Right hindlimb (tissue), 1 donor: ENCODE results near the gene MSI1.

Source experiments
- DNase-seq: peaks from one replicate; pipeline ENCODE4 v3.0.0-alpha.2; 2018

MSI1 gene

DNA sequence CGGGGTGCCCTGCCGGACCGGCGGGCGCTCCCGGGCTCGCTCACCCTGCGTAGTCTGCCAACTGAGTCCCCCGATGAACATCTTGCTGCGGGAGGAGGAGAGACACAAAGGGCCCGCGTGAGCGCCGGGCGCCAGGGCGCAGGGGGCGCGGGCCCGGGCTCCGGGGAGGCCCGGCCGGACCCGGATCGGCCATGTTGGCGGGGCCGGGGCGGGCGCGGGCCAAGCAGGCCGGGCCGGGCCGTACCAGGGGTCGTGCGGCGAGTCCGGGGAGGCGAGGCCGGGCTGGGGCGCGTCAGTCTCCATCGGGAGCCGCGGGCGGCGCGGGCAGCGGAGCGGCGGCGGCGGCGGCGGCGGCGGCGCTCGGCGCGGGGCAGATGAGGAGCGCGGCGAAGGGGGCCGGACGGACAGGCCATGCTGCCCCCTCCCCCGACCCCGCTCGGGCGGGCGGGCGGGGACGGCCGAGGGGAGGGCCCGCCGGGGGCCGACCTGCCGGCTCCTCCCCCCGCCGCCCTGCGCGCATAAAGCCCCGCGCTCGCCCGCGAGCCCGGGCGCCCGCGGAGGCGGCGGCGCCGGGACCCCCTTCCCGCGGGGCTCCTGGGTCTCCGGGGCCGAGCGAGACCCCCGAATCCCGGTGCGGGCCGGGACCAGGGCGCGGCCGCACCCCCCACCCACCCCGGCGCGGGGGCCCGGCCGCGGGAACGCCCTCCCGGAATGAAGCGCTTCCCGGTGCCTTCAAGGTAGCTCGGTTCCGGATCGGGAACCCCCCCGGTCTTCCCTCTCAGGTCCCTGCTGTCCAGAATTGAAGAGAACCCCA is at the start of gene MSI1:
TSS of gene MSI1 (minus strand) at position 376 of the 814 bp plus-strand sequence. CDS start at position 303, 73 bp downstream.
- peak; percentile 38 for DNase-seq

- no peak for DNase-seq
These were observed 49.1 kb upstream of the MSI1 start for GRCh38 chr12:120417917-120418580.

- no peak for DNase-seq
These were observed 47.7 kb upstream of the MSI1 start for GRCh38 chr12:120416490-120417216.

GRCh38 chr12:120413901-120414695 is 45.1 kb upstream of the MSI1 start:
- DNase-seq: no peak

DNA sequence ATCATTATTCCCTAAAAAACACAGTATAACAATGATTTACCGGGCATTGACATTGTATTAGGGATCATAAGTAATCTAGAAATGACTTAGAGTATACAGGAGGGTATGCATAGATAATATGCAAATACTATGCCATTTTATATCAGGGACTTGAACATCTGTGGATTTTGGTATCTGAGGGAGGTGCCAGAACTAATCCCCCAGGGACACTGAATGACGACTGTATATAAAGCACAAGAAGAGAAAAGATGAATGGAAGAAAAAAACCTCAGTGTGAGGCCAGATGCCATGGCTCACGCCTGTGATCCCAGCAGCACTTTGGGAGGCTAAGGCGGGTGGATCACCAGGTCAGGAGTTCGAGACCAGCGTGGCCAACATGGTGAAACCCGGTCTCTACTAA is 43.5 kb upstream of the MSI1 start:
- DNase-seq: no peak

DNA sequence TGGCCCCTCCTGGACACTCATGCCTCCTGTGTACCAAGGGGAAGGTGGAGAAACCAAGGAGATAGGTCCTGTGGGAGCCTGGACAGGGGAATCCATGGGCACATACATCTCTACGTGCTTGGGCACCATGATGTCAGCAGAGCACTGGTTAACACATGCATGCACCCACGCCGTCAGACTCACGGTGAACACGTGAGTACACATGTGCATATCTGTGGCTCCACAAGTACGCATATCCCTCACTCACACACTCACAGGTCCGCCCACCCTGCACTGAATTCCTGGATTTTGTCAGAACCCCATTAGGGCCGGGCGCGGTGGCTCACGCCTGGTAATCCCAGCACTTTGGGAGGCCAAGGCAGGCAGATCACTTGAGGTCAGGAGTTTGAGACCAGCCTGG is 39.8 kb upstream of the MSI1 start:
- no peak for DNase-seq

DNA sequence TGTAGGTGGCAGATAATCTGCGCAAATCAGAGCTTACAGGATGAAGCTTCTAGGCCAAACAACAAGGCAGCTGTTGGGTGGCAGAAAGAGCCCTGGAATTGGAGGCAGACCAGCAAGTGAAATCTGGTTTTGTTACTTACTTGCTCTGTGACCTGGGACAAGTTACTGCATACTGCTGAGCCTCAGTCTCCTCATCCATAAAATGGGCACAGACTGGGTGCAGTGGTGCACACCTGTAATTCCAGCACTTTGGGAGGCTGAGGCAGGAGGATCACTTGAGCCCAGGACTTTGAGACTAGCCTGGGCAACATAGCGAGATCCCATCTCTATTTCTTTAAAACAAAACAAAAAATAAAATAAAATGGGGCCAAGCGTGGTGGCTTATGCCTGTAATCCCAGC is 37.6 kb upstream of the MSI1 start:
- no peak for DNase-seq

DNA sequence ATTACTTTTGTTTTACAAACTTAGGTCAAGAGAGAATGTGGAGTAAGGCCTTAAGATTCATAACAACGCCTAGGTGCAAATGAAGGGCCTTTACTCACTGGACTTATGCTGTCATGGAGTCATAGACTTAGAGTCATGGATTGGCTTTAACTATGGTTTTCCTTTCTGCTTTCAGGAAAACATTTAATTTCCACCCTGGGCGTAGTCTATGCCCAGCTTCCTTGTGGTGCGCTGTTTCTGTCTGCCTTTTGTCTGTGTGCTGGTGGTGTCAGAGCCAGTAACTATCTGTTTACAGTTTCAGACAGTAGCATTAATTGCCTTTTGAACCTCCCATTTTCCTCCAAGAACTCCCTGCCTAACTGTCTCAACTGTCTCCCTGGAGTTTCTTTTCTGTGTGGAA is 37.1 kb upstream of the MSI1 start:
- DNase-seq: no peak

DNA sequence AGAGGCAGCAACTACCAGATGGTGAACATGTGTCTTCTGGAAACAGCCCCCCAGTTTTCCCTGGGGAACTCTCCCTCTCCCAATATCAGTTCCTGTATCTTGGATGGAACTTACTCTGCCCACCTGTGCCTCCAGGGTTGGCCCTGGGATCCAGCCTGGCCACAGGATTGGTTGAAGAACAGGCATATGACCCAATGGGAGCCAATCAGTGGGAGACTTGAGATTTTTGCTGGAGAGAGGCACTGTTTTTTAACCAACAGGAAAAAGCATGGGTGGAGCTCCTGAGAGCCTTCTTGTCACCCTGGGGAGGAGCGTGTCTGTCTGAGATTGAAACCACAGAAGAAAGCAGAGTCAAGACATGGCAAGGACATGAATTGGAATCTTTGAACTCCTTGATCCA is 35.3 kb upstream of the MSI1 start:
- no peak for DNase-seq

DNA sequence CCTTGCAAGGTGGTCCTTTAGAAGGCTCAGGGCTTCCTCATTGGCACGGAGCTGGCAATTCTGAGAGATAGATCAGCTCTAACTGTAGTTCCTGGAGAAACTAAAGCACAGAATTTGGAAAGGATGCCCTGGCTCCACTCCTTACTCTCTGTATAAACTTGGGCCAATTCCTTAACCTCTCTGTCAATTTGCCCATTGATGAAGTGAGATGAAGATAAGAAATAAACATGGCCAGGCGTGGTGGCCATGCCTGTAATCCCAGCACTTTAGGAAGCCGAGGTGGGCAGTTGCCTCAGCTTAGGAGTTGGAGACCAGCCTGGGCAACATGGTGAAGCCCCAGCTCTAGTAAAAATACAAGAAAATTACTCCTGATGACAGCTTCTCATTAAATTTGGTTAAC is 34.9 kb upstream of the MSI1 start:
- no peak for DNase-seq

DNA sequence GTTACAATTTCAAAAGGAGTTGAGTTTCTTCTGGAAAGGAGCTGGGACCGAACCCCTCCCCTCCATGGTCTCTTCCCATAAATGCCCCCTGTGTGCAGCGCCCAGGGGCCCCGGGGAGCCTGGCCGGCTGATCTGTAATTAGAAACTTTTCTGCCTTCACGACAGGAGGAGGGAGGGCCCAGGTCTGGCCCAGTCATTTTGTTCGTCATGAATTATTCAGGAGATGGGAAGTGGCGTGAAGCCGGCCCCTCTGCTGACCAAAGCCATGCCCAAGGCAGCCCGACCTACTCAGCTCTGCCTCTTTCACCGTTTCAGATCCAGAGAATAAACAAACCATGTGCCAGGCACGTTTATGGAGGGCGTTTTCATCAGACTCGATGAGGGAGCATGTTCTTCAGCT is 33.3 kb upstream of the MSI1 start:
- no peak for DNase-seq

- DNase-seq: no peak
These were observed 30.6 kb upstream of the MSI1 start for GRCh38 chr12:120399531-120399930.

DNA sequence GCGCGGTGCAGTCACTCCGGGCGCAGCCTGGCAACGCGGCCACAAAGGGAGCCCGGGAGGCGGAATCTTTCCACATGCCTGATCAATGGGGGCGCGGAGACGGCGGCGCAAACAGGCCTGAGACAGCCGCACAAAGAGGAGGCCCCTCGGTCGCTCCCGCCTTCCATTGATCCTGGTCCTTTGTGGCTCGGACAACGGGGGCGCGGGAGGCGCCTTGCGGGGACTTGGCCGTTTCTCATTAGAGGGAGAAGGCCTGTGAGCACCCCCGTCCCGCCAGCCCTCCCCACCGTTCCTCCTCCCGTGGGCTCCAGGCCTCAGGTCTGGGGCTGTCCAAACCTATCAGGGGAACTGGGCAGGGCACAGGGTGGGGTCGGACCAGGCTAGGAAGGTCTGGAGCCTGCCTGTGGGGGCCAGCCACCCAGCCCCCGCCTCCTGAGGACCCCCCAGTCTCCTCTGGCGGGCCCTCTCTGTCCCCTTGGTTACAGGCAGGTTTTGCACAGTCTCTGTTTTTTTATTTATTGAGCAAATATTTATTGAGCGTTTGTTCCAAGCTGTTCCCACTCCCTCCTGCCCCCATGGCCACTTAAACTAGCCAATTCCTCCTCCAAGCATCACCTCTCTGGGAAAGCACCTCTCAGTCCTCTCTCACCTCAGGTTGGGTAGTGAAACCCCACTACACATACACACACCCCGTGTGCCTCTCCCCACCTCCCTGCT is 29.0 kb upstream of the MSI1 start:
- DNase-seq: no peak

DNA sequence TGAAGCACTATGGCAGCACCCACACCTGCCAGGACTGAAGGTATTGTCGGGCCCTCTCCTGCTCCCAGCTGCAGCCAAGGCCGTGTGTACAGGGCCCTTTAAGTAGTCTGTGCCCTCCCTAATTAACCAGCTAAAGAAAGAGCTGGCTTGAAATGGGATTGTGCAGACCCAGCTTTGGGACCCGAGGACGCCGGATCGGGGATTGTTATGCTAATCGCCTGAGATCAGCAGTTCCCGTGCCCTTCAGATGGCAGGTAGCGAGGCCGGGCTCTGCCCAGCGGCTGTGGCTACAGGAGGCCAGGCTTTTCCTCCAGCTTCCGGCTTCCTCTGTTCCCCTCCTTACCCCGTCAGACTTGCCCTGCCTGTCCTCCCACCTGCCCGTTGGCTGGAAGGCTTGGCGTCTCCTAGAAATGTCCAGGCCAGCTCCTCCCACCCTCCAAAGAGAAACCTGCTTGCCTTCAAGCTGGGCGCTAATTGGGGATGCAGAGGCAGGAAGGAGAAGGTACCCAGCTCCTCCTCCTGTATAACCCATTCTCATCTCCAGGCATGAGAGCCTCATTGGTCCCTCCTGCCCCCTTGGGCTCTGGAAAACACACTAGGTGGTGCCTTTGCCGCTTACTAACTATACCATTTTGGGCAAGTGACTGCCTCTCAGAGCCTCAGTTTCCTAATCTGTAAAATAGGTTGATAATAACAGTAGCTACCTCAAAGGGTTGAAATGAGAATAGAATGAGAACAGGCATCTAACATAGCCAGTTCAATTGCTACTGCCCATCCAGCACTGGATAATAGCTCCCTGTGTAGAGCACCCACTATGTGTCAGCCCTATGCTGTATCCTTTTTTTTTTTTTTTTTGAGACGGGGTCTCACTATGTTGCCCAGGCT is 25.8 kb upstream of the MSI1 start:
- DNase-seq: no peak

DNA sequence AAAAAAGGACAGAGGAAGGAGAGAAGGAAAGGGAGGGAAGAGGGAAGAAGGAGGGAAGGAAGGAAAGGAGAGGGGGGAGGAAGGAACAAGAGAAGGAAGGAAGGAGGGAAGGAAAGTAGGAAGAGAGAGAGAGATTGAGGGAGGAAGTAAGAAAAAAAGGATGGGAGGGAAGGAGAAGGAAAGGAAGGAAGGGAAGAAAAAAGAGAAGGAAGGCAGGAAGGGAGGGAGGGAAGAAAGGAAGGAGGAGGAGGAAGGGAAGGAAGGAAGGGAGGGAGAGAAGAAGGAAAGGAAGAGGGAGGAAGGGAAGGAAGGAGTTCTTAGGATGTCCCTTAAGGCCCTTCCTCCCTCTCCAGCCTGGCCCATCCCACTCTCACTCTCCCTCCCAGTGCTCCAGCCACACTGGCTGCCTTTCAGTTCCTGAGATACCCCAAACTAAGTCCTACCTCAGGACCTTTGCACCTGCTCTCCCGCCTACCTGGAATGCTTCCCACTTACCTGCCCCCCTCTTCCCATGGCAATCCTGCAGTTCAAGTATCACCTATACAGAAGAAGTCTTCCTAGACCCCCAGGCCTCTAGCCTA is 21.7 kb upstream of the MSI1 start:
- DNase-seq: no peak

- no peak for DNase-seq
These were observed 19.9 kb upstream of the MSI1 start for GRCh38 chr12:120388691-120389481.

- no peak for DNase-seq
These were observed 12.9 kb upstream of the MSI1 start for GRCh38 chr12:120381752-120382419.

GRCh38 chr12:120378036-120378435 is 9.1 kb upstream of the MSI1 start:
- no peak for DNase-seq

- no peak for DNase-seq
These were observed 8.6 kb upstream of the MSI1 start for GRCh38 chr12:120377611-120378010.
